ENCODE measurements around the gene RAB5IF. TPM values are rescaled to one million over a fixed set of nuclear protein-coding genes. Genes with fewer than 3 reads are reported as not detected.

The RAB5IF gene
- total and polyA plus RNA-seq, 9 of the 15 experiments (the other 6 are each of a cell fraction or from before 2014, with no cell fraction given) = 26.5 to 198 (median 134) TPM

DNA sequence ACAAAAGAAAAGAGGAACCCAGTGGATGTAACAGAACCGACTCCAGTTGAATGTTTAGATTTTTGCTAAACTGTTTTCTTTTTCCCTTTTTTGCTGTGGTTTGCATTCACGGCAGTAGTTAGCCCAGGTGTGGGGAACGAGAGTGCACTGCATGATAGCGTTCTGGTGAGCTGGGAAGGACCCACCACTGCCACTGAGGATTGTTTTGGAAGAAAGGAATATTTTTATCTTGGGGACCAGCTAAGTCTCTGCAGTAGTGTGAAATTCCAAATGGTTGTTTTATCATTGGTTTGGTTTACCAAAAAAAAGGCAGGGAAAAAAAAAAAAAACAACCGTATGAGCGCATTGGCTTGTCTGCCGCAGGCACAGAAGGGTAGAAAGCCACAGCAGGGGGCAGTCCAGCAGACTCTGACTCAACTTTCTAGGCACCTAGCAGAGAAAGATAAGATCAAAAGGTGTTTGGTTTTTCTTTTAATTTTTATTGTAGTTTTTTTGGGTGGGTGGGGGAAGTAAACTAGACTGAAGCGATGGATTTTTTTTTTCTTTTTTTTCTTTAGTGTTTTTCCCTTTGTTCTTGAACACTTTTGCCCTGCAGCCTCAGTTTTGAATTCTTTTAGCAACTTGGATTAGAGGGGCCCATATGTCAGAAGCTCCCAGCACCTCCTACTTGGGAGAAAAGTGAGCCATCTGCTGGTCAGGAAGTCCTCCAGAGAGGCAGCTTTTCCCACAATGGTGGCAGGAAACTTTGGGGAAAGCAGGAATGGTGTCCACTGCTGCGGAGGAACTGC is 13.5 kb upstream of the RAB5IF start (continued):
- no peak for TF ChIP-seq ZNF830 (CRISPR knock-in tag; IDR thresholded peaks at IDR 0.05)
- TF ChIP-seq, protein P1, sequence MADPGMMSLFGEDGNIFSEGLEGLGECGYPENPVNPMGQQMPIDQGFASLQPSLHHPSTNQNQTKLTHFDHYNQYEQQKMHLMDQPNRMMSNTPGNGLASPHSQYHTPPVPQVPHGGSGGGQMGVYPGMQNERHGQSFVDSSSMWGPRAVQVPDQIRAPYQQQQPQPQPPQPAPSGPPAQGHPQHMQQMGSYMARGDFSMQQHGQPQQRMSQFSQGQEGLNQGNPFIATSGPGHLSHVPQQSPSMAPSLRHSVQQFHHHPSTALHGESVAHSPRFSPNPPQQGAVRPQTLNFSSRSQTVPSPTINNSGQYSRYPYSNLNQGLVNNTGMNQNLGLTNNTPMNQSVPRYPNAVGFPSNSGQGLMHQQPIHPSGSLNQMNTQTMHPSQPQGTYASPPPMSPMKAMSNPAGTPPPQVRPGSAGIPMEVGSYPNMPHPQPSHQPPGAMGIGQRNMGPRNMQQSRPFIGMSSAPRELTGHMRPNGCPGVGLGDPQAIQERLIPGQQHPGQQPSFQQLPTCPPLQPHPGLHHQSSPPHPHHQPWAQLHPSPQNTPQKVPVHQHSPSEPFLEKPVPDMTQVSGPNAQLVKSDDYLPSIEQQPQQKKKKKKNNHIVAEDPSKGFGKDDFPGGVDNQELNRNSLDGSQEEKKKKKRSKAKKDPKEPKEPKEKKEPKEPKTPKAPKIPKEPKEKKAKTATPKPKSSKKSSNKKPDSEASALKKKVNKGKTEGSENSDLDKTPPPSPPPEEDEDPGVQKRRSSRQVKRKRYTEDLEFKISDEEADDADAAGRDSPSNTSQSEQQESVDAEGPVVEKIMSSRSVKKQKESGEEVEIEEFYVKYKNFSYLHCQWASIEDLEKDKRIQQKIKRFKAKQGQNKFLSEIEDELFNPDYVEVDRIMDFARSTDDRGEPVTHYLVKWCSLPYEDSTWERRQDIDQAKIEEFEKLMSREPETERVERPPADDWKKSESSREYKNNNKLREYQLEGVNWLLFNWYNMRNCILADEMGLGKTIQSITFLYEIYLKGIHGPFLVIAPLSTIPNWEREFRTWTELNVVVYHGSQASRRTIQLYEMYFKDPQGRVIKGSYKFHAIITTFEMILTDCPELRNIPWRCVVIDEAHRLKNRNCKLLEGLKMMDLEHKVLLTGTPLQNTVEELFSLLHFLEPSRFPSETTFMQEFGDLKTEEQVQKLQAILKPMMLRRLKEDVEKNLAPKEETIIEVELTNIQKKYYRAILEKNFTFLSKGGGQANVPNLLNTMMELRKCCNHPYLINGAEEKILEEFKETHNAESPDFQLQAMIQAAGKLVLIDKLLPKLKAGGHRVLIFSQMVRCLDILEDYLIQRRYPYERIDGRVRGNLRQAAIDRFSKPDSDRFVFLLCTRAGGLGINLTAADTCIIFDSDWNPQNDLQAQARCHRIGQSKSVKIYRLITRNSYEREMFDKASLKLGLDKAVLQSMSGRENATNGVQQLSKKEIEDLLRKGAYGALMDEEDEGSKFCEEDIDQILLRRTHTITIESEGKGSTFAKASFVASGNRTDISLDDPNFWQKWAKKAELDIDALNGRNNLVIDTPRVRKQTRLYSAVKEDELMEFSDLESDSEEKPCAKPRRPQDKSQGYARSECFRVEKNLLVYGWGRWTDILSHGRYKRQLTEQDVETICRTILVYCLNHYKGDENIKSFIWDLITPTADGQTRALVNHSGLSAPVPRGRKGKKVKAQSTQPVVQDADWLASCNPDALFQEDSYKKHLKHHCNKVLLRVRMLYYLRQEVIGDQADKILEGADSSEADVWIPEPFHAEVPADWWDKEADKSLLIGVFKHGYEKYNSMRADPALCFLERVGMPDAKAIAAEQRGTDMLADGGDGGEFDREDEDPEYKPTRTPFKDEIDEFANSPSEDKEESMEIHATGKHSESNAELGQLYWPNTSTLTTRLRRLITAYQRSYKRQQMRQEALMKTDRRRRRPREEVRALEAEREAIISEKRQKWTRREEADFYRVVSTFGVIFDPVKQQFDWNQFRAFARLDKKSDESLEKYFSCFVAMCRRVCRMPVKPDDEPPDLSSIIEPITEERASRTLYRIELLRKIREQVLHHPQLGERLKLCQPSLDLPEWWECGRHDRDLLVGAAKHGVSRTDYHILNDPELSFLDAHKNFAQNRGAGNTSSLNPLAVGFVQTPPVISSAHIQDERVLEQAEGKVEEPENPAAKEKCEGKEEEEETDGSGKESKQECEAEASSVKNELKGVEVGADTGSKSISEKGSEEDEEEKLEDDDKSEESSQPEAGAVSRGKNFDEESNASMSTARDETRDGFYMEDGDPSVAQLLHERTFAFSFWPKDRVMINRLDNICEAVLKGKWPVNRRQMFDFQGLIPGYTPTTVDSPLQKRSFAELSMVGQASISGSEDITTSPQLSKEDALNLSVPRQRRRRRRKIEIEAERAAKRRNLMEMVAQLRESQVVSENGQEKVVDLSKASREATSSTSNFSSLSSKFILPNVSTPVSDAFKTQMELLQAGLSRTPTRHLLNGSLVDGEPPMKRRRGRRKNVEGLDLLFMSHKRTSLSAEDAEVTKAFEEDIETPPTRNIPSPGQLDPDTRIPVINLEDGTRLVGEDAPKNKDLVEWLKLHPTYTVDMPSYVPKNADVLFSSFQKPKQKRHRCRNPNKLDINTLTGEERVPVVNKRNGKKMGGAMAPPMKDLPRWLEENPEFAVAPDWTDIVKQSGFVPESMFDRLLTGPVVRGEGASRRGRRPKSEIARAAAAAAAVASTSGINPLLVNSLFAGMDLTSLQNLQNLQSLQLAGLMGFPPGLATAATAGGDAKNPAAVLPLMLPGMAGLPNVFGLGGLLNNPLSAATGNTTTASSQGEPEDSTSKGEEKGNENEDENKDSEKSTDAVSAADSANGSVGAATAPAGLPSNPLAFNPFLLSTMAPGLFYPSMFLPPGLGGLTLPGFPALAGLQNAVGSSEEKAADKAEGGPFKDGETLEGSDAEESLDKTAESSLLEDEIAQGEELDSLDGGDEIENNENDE (IDR thresholded peaks at IDR 0.05; ENCODE audit: low read depth, low read length) = no peak
- no peak for TF ChIP-seq MIER1 (IDR thresholded peaks at IDR 0.05; ENCODE audit: low read depth)
- TF ChIP-seq, protein P2, sequence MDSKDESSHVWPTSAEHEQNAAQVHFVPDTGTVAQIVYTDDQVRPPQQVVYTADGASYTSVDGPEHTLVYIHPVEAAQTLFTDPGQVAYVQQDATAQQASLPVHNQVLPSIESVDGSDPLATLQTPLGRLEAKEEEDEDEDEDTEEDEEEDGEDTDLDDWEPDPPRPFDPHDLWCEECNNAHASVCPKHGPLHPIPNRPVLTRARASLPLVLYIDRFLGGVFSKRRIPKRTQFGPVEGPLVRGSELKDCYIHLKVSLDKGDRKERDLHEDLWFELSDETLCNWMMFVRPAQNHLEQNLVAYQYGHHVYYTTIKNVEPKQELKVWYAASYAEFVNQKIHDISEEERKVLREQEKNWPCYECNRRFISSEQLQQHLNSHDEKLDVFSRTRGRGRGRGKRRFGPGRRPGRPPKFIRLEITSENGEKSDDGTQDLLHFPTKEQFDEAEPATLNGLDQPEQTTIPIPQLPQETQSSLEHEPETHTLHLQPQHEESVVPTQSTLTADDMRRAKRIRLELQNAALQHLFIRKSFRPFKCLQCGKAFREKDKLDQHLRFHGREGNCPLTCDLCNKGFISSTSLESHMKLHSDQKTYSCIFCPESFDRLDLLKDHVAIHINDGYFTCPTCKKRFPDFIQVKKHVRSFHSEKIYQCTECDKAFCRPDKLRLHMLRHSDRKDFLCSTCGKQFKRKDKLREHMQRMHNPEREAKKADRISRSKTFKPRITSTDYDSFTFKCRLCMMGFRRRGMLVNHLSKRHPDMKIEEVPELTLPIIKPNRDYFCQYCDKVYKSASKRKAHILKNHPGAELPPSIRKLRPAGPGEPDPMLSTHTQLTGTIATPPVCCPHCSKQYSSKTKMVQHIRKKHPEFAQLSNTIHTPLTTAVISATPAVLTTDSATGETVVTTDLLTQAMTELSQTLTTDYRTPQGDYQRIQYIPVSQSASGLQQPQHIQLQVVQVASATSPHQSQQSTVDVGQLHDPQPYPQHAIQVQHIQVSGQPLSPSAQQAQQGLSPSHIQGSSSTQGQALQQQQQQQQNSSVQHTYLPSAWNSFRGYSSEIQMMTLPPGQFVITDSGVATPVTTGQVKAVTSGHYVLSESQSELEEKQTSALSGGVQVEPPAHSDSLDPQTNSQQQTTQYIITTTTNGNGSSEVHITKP (IDR thresholded peaks at IDR 0.05; ENCODE audit: partially characterized antibody) = no peak
- no peak for TF ChIP-seq HCFC1 (IDR thresholded peaks at IDR 0.05; ENCODE audit: low read depth, low read length)
- TF ChIP-seq, protein P3, sequence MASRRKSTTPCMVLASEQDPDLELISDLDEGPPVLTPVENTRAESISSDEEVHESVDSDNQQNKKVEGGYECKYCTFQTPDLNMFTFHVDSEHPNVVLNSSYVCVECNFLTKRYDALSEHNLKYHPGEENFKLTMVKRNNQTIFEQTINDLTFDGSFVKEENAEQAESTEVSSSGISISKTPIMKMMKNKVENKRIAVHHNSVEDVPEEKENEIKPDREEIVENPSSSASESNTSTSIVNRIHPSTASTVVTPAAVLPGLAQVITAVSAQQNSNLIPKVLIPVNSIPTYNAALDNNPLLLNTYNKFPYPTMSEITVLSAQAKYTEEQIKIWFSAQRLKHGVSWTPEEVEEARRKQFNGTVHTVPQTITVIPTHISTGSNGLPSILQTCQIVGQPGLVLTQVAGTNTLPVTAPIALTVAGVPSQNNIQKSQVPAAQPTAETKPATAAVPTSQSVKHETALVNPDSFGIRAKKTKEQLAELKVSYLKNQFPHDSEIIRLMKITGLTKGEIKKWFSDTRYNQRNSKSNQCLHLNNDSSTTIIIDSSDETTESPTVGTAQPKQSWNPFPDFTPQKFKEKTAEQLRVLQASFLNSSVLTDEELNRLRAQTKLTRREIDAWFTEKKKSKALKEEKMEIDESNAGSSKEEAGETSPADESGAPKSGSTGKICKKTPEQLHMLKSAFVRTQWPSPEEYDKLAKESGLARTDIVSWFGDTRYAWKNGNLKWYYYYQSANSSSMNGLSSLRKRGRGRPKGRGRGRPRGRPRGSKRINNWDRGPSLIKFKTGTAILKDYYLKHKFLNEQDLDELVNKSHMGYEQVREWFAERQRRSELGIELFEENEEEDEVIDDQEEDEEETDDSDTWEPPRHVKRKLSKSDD (conservative IDR thresholded peaks at IDR 0.05; ENCODE audit: low read length) = no peak
- TF ChIP-seq FIP1L1 (IDR thresholded peaks at IDR 0.05; ENCODE audit: low read depth, low read length, poor library complexity, severe bottlenecking) = no peak
- no peak for TF ChIP-seq POU5F1 (IDR thresholded peaks at IDR 0.05; ENCODE audit: borderline replicate concordance, low read depth, low read length, partially characterized antibody)

All from K562 (cell line).